ENCODE results near the gene AMPD2.

Gene AMPD2

DNA sequence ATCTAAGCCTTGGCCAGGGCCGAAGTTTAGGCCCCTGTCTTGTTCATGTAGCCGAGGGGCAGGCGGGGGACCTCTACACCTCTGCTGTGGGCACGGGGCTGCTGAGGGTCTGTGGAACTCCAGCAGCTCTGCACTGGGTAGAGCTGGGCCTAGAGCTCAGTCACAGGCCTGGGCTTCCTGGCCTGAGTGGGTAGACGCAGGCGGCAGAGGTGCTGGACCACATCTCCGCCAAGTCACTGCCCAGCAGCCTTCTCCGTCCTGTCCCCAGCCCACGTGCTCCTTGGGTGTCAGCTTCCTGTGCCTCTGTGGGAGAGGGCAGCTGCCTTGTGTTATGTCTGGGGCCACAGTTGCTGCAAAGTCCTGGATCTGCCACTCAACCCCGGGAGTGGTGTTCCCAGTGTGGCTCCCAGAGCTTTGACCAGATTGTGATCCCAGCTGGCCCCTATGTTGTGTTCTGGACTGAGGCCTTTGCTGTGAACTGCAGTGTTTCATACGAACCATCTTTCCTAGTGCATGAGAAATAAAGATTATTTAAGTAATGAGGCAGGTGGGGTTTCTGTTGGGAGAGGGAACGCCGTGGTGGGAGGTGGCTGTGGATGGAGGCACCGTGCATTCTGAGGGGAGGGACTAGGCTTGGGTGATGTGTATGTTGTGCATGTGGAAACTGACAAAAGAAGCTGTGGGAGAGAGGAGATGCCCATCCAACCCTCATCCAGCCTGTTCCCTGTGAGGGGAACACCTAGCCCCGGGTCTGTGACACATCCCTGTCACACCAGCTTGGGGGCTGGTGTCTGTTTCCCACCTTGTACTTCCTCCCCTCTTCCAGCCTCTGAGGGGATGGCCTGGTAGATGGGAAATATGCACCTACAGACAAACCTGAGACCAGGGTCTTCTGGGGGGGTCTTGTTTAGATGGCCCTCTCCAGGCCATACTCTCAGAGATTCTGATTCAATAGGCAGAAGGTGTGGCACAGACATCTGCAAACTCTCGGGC, 12.2 kb downstream of the AMPD2 start:
- DNase-seq = no peak

DNA sequence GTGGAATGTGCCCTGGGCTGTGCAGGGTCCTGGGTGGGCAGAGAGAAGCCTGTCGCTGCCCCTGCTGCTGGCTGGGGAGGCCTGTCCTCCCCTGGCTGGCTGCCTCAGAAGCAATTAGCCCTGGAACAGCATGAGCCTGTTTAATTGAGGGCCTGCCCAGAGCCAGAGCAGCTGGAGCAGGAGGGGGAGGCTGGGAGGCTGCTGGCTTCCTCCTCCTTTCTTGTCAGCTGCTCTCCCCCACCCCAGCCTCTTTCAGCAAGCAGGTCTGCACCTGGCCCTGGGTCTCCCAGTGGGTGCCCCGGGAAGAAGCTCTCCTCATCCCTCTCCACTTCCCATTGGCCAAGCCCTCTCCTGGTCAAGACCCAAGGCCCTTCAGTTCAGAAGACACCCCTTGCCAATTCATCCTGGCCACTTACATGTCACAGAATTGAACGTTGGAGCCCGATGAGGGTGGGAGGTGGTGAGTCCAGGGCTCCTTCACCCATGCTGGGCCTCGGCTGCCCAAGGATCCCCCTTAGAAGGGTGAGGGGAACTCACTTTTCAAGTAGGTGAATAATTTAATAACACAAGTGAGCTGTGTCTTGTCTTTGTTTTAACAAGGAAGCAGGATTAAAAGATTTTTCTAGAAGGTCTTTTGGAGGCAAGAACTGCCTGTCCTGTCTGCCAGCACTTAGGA, 13.2 kb downstream of the AMPD2 start:
- DNase-seq = no peak

DNA sequence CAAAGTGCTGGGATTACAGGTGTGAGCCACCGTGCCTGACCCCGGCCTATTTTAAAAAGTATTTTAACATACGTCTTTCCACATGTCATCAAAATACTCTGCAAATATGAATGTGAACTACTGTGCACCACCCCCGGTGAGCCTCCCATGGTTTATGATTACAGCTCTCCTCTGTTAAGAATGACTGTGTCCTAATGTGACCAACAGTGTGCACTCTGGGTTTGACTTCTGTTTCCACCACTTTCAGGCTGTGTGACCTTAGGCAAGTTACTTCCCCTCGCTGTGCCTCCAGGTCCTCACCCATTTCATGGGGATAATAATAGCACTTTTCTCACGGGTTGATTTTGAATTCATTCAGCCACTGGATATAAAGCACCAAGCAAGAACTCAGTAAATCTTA, 14.7 kb downstream of the AMPD2 start:
- no peak for DNase-seq

DNA sequence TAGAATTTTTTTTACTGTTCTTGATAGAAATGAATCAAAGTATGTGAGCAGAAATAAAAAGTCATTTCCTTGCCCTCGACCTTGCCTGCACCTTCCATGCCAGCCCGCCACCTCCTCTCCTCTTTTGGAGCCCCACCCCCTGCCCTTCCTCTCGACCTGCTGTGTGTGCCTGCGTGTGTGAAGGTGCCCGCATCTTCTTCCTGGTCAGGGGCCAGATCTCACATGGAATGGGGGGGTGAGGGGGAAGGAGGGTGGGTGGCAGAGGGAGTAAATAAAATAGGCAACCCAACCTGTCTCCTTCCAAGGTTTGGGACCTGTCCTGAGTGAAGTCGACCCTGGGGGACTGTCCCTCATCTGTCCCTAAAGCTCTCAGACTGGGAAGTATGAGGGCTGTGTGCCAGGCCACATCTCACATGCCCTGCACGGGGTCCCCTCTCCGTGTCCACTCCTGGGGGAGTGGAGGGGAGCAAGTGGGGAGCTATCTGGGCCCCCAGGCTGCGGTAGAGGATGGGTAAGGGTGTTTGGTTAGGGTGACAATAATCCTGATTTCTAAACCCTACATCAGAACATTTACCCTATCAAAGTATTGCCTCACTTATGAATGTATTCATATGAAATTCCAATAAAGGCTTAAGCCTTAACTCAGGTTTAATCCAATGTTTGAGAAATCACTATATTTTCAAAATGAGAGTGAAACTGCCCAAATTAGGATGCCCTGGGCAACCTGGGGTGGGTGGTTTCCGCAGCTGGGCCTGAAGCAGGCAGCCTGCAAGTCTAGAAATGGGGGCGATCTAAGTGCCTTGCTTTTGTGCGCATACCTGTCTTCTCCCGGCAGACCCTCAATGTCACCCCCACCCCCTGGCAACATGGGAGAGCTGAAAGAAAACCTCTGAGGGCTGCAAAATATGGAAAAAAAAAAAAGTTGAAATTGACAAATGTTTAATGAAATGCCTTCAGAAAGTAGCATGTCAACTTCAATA, 15.4 kb downstream of the AMPD2 start:
- DNase-seq = peak; percentile 26

DNA sequence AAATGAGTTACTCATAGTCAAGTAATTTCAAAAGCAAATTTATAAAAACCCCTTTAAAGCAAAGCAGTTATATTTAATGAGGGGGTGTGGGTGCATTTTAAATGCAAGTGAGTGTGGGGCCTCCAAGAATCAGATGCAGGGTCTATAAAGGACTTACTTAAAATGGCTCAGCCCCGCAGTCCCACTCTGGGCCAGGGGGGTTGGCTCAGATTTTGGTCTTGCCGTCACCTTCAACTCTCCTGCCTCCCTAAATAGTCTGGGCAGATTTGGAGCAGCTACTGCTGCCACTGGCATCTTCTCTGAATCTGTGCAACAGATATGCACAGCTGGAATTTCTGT, 16.2 kb downstream of the AMPD2 start:
- DNase-seq = no peak

DNA sequence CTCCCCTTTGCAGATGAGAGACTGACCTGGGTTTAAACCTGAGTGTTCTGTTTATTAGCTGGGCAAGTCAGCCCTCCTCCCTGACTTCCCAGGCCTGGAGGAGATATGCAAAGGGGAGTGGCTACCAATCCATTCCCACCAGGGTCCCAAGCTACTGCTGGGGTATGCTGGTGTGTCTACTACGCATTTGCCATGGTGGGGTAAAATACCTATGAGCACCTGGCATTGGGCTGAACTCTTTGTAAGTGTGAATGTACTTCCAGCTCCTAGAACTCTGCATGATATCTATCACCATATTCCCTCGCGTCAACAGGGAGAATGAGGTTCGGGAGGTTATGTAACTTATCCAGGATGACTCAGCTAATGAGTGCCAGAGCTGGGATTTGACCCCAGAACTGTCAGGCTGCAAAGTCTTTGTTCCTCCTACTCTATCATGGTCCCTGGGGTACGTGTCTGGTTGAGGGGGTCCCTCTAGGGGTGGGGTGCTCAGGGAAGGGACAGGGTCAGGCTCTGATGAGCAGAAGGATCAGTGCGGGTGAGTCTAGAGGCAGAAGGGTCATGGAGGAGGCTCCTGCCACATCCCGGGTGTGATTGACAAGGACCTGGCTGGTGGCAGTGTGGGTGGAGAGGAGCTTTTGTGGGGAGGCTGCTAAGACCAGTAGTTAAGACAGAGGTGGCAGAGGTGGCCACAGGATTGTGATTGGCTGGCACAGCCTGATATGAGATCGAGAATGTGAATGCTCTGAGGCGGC, 16.7 kb downstream of the AMPD2 start:
- no peak for DNase-seq

DNA sequence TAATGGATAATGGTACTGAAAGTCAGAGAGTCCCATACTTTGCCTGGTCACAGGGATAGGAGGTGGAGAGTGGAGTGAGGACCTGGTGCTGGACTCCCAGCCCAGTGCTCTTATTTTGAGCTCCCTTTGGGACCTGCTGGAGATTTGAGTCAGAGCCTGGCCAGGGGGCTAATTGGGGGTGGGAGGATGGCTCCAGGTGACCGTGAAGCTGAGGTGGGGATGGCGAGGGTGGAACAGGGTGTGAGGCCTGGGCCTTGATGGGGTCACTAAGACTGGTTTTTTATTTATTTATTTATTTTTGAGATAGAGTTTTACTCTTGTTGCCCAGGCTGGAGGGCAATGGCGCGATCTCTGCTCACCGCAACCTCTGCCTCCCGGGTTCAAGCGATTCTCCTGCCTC, 17.8 kb downstream of the AMPD2 start:
- DNase-seq = no peak

DNA sequence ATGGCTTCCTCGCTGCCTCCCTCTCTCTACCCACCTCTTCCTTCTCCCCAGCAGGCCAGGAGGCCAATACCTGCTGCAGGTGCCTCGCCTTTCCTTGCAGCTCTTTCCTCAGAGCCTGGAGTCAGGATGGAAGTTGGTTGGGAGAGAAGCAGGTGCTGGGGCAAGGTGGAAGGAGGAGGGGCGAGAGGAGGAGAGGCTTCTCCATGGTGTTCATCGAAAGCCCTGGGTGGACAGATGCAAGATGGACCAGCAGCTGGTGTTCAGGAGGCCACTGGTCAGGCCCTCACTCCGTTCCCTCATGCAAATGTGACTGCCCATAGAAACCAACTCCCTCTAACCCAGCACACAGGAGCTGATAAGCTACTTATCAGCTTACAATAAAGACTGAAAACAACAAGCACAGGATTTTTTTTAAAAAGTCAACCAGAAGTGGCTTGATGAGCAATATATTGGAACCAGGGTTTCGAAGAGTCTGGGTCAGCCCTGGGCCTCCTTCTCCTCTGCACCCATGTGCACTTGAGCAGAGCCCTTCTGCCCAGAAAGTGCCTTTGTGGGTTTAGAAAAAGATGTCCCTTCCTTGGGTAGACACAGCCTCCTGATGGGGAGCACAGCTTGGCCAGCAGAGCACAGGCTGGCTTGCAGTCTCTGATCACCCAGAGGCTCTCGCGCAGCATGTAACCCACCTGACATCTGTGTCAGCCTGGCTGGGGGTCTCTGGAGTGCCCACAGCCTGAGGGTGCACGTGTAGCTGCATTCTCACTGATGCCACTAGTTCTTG, 19.6 kb downstream of the AMPD2 start:
- no peak for DNase-seq

DNA sequence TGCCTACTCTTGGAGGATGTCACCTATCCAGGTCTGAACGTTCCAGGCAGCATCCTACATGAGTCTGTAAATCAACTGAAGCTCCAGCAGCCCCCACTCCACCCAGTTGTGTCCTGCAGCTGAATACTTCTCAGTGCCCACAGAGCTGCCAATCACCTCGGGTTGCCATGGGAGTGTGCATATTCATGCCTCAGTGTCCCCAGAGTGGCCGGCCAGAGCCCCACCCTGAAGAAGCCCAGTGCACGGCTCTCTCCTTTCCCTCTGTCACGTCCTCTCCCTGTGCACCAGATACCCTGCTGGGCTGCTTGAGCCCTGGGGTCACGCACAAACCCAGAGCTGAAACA, 20.2 kb downstream of the AMPD2 start:
- DNase-seq = no peak

DNA sequence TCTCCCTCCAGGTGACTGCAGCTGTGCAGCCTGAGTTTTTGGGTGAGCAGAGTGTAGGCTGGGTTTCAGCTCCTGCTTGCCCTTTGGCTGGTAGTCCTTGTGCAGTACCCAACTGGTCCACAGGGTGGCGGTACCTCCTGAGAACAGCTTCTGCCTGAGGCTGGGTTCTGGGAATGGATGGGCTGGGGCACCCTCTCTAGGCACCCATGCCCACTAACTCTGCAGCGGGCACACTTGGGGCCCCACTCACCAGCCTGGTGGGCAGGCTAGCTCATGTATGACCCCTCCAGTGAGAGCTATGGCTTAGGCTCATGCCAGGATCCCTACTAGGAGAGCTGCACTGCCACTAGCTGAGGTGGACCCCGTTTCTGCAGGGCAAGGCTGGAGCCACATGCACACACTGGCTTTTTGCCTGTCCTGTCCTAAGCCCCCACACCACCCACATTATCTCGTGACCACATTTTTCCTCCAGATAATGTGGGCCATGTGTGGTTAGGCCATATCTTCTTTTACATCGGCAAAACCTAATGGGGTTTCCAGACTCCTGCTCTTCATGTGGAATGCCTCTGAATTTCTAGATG, 20.7 kb downstream of the AMPD2 start:
- peak; percentile 87 for DNase-seq

DNA sequence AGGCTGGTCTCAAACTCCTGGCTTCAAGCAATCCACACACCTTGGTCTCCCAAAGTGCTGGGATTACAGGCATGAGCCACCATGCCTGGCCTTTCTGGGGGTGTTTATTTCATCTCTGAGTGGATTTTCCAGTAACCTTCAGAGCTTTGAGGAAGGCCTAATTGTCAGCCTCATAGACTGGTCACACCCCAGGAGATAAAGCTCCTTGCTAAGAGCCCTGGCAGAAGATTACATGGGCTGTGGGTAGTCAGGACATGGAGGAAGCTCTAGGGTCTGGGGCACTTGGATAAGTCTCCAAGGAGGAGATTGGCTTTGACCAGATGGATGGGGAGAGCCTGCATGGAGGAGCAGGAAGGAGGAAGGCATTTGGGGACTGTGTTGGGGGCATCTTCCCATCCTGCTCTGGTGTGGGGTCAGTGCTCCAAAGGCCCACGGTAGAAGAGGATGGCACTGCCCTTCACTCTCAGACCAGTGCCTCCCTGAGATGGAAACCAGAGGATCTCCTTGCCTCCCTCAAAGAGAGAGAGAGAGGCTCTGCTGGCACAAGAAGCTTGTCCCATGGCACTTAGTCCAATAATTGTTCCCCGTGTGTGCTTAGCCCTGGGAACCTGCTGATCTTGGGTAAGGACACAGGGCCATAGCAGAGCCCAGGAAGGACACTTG, 21.6 kb downstream of the AMPD2 start:
- no peak for DNase-seq

DNA sequence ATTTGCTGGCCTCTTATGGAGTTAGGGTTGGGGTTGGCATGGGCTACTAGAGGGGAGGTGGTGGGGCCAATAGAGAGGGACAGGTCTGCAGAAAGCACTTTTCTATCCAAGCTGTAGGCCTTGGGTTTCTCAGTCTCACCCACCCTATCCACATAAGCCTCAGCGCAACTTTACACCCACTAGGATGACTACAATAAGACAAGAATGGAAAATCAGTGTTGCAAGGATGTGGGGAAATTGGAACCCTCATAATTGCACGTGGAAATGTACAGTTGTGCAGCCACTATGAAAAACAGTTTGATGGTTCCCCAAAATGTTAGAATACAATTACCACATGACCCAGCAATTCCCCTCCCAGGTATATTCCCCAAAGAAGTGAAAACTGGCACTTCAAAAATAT, 22.2 kb downstream of the AMPD2 start:
- DNase-seq = no peak

DNA sequence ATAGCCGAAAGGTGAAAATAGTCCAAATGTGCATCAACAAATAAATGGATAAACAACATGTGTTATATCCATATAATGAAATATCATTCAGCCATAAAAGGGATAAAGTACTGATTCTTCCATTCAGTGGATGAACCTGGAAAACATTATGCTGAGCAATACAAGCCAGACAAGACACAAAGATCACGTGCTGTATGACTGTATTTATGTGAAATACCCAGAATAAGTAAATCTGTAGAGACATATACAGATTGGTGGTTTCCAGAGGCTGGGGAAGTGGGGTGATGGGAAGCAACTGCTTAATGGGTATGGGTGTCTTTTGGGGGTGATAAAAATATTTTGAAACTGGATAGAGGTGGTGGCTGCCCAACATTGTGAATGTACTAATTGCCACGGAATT, 23.0 kb downstream of the AMPD2 start:
- DNase-seq = no peak

DNA sequence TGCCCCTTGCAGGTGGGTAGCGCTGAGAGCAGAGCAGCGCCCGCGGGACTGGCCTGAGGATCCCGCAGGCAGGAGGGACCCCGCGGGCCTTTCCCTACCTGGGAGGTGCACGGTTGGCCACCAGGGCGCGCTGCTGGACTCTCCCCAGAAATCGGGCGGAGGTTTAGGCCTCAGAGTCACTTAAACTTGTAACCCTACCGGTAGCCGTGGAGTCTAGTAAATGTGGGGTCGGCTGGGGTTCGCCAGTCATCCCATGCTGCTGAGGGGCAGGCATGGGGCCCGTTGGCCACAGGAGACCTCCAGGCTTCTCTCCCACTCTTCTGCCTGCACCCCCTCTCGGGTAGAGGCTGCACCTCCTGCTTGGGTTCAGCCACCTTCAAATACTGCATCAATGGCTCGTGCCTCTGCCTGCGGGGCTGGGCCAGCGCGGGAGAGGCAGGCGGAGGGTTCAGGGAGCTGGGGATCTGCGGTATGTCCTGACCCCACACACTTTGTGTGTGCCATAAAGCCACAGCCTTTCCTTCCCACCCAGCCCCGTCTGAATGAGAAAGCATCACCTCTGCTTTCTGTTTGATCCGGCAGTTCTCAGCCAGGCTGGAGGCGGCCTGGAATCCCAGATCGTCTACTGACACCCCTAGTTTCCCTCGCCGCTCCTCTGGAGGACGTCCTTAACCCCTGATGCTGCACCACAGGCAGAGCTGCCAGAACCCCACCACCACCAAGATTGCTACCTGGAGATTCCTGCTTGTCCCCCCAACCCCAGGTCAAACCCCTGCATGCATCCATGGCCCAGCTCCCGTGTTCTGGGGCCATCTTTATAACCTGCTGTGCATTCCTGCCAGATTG, 24.0 kb downstream of the AMPD2 start:
- peak; percentile 84 for DNase-seq

DNA sequence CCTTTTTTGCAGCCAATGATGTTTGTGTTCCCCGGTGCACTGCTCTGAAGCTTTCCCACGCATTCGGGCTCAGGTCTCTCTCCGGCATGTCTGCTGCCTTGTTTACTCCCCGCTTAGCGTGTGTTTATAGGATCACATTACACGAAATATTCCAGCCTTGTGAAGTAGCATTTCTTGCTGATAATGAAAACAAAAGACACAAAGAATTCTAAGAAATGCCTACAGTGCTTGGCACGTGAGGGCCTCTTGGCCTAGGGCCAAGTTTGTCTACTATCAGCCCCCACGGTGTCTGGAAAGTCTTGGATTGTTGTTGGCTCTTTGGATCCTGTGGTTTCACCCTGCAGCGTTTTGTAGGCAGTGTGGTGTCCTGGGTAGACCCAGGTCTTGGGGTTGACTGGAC, 25.0 kb downstream of the AMPD2 start:
- DNase-seq = no peak

DNA sequence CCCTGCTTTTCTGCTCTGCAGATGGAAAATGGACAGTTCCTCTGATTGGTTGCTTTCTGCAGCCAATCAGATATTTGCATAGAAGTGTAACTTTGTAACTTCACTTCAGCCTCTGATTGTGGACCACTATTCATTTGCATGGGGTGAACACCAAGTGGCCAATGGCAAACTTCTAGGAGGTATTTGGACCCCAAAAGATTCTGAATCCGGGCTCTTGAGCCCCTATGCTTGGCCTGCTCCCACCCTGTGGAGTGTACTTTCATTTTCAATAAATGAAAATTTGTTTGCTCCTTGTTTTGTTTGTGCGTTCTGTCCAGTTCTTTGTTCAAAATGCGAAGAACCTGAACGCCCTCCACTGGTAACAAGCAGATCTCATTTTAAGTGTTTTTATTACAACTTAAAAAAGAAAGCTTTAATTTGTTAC, 29.9 kb downstream of the AMPD2 start:
- DNase-seq = no peak

DNA sequence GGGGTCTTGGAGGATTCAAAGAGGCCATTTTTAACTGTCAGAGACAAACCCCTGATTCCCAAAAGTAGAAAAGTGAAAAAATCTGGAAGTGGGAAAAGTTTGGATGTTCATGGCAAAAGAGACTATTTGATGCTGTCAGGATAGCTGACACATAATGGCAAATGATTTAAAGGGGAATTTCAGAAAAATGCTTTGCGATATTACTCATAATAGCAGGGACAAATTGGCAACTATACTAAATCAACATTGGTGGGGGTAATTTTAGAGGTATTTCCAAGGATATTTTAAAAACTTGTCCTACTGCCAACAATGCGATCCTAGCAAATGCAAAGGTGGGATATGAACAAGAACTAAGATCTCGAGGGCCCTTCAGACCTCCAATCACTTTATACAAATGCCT, 31.0 kb downstream of the AMPD2 start:
- DNase-seq = no peak

DNA sequence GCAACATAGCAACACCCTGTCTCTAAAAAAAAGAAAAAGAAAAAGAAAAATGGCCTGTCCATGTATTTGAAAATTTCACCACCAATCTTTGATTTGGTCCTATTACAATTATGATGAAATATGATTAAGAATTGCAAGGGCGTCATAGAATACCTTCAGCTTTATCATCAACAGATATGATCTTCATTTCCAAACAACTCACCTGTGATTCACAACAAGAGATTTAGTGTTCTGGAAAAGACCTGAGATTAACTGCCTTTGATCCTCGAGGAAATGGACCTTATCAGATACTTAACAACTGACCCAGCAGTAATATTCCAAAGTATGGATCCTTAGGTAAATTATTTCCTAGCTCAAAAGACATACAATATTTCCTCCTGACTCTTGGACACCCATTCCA, 32.8 kb downstream of the AMPD2 start:
- no peak for DNase-seq

DNA sequence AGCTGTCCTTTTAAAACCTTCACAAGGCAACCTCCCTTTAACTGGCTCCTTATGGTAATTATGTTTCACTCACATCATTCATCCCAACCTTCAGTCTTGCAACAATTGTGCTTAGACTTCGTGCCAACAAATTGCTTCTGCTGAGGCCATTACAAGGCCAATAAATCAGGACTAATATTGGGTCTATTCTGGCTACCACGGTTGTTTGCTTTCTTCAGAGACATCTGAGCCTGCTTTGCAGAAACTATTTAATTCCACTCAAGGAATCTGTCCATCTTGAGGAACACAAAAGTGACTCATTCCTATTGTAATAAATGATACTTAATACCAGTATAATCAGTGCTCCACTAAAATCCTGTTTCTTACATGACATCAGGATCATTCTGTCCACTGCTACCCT, 33.7 kb downstream of the AMPD2 start:
- no peak for DNase-seq

DNA sequence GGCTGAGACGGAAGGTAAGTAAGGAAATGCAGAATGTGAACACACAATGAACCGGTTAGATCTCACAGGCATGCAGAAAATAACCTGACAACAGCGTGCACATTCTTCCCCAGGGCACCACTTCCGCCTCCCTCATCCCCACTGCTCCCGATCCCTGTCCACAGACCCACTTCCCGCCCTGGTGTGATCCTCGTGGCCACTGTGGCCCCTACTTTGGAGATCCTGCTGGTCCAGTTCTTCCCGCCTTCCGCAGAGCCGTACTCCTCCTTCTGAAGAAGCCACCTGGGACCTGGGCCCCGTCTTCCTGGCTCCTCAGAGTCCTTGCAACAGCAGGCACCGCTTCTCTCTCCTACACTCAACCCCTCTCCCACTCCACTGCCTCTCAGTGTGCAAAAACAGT, 34.9 kb downstream of the AMPD2 start:
- DNase-seq = no peak
